ENCODE data around the gene COX8C.

- TF ChIP-seq, protein P1, sequence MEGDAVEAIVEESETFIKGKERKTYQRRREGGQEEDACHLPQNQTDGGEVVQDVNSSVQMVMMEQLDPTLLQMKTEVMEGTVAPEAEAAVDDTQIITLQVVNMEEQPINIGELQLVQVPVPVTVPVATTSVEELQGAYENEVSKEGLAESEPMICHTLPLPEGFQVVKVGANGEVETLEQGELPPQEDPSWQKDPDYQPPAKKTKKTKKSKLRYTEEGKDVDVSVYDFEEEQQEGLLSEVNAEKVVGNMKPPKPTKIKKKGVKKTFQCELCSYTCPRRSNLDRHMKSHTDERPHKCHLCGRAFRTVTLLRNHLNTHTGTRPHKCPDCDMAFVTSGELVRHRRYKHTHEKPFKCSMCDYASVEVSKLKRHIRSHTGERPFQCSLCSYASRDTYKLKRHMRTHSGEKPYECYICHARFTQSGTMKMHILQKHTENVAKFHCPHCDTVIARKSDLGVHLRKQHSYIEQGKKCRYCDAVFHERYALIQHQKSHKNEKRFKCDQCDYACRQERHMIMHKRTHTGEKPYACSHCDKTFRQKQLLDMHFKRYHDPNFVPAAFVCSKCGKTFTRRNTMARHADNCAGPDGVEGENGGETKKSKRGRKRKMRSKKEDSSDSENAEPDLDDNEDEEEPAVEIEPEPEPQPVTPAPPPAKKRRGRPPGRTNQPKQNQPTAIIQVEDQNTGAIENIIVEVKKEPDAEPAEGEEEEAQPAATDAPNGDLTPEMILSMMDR (IDR thresholded peaks at IDR 0.05; ENCODE audit: low read length) = no peak
- TF ChIP-seq EZH2 (IDR thresholded peaks at IDR 0.05; ENCODE audit: borderline replicate concordance, low read length) = no peak
Observed at GRCh38 chr14:93337143-93337753, 9.7 kb upstream of the COX8C start.

Measured in OCI-LY1 (cell line).